Natural killer cell (primary cell): ENCODE results near the gene CTNNA3. TPM values are rescaled to one million over a fixed set of nuclear protein-coding genes. Genes with fewer than 3 reads are reported as not detected.

Experiments
- ATAC-seq, 3 donors: fragments of 150-1000 bp in 2 of 3; fragments of 200-7000 bp in 1 of 3; cut with Tn5 transposase; 1 replicate in 1 of 3; 2 replicates in 2 of 3; pipeline ENCODE4 v1.10.0; 2021; ENCODE audit warnings: mild to moderate bottlenecking in 2 of 3, moderate library complexity in 2 of 3
- DNase-seq, 2 donors: peaks; one replicate each; pipeline versions ENCODE4 v3.0.0 to v3.0.0-alpha.2; 2013 to 2021; ENCODE audit warnings: mixed read lengths in 1 of 2
- H3K27ac ChIP-seq: one replicate; pipeline ENCODE4 v1.5.1; 2013; ENCODE audit warnings: mild to moderate bottlenecking, low read length
- H3K27me3 ChIP-seq: one replicate; pipeline ENCODE4 v1.6.1; 2013; ENCODE audit warnings: low read length; ENCODE audit not compliant: control insufficient read depth, insufficient read depth
- H3K36me3 ChIP-seq: one replicate; pipeline ENCODE4 v1.6.1; 2013; ENCODE audit warnings: low read length; ENCODE audit not compliant: control insufficient read depth, insufficient read depth
- H3K4me1 ChIP-seq: one replicate; pipeline ENCODE4 v1.6.1; 2013; ENCODE audit warnings: low read length; ENCODE audit not compliant: control insufficient read depth, insufficient read depth
- H3K4me3 ChIP-seq: one replicate; pipeline ENCODE4 v1.5.1; 2013; ENCODE audit warnings: low read length
- H3K9me3 ChIP-seq: one replicate; pipeline ENCODE4 v1.6.1; 2013; ENCODE audit warnings: low read length; ENCODE audit not compliant: control insufficient read depth, insufficient read depth
- H3K27ac Mint-ChIP-seq, 2 donors: one replicate each; pipeline ENCODE4 v1.8.0; 2022; ENCODE audit warnings: mild to moderate bottlenecking in 2 of 2, mixed read lengths in 2 of 2, moderate library complexity in 1 of 2
- H3K27me3 Mint-ChIP-seq, 2 donors: one replicate each; pipeline ENCODE4 v1.8.0; 2022; ENCODE audit warnings: low read depth in 2 of 2, mixed read lengths in 2 of 2
- H3K36me3 Mint-ChIP-seq: one replicate; pipeline ENCODE4 v1.8.0; 2022; ENCODE audit warnings: mixed read lengths
- H3K4me1 Mint-ChIP-seq, 2 donors: one replicate each; pipeline ENCODE4 v1.8.0; 2022; ENCODE audit warnings: mixed read lengths in 2 of 2
- H3K4me3 Mint-ChIP-seq: one replicate; pipeline ENCODE4 v1.8.0; 2022; ENCODE audit warnings: mild to moderate bottlenecking, moderate library complexity, mixed read lengths
- H3K9me3 Mint-ChIP-seq, 2 donors: one replicate each; pipeline ENCODE4 v1.8.0; 2022; ENCODE audit warnings: mixed read lengths in 2 of 2
- WGBS: methylation state at CpG from one replicate; pipeline ENCODE4 v1.1.7; 2013; ENCODE audit warnings: missing lambda C conversion rate; ENCODE audit not compliant: insufficient coverage; 5-methylcytosine and 5-hydroxymethylcytosine counted together
- intact Hi-C: fragments of 100-400 bp; cut with micrococcal nuclease; formaldehyde crosslinking; loops from one replicate; pipeline ENCODE4 v1.14.2; 2022
- total RNA-seq, 4 donors: library from RNA; stranded (reverse); fragments of 120-200 nt in 1 of 4; gene quantifications; one replicate each; pipeline versions ENCODE4 v1.2.3 to v1.2.4, GENCODE V29; 2013 to 2022
- TF ChIP-seq, protein P1 (sequence below): fragments of 200-600 bp; IDR thresholded peaks from one replicate; pipeline ENCODE4 v1.8.0; 2022; ENCODE audit warnings: antibody characterized with exemption

The CTNNA3 gene
- total RNA-seq, 3 donors from 2014 or later (not counting 1 experiment from before 2014, with no cell fraction given): not detected

- peaks cover 5 to 6% of the 10 kb centered on the region in 2 donors for H3K27me3 Mint-ChIP-seq
- no peaks in the 10 kb centered on the region for H3K36me3 ChIP-seq
- peaks cover 19 to 20% of the 10 kb centered on the region in 2 donors for H3K4me1 Mint-ChIP-seq
- H3K27me3 ChIP-seq: no peaks in the 10 kb centered on the region
- H3K27ac ChIP-seq: no peak overlapping the region
- peaks cover 13% of the 10 kb centered on the region for H3K4me1 ChIP-seq
- H3K36me3 Mint-ChIP-seq: no peaks in the 10 kb centered on the region
- no peak for DNase-seq
- WGBS: 93% methylated on average over 4 of the region's 6 CpGs
- no peaks in the 10 kb centered on the region for H3K9me3 ChIP-seq
- no peak overlapping the region for H3K27ac Mint-ChIP-seq
- H3K9me3 Mint-ChIP-seq: peaks cover 3% of the 10 kb centered on the region in 2 donors
- H3K4me3 ChIP-seq: no peak overlapping the region
- H3K4me3 Mint-ChIP-seq: no peak overlapping the region
- TF ChIP-seq, protein P1, sequence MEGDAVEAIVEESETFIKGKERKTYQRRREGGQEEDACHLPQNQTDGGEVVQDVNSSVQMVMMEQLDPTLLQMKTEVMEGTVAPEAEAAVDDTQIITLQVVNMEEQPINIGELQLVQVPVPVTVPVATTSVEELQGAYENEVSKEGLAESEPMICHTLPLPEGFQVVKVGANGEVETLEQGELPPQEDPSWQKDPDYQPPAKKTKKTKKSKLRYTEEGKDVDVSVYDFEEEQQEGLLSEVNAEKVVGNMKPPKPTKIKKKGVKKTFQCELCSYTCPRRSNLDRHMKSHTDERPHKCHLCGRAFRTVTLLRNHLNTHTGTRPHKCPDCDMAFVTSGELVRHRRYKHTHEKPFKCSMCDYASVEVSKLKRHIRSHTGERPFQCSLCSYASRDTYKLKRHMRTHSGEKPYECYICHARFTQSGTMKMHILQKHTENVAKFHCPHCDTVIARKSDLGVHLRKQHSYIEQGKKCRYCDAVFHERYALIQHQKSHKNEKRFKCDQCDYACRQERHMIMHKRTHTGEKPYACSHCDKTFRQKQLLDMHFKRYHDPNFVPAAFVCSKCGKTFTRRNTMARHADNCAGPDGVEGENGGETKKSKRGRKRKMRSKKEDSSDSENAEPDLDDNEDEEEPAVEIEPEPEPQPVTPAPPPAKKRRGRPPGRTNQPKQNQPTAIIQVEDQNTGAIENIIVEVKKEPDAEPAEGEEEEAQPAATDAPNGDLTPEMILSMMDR: no peak
- intact Hi-C loops: no loop called here
- no peak for ATAC-seq
Measured at GRCh38 chr10:67609996-67610793, 85.8 kb downstream of the CTNNA3 start.

DNA sequence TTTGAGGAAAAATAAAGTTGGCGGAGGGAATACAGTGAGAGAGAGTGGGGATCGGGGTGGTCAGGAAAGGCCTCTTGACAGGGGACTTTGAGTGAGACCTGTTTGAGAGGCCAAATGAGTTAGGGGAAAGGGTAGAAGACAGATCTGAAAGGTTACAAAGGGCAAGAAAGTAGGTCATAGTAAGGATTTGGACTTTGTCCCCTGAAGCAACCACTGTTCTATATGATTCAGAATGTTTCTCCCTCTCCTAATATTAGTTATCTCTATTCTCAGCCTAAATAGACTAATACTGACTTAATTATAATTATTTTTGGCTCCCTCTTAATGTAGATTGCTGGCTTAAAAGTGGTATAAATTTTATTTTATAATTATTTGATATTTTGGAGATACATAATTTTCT lies 88.0 kb downstream of the CTNNA3 start:
- TF ChIP-seq, protein P1: no peak
- Mint-ChIP-seq H3K27ac (no peak overlapping the region), H3K36me3 (no peaks in the 10 kb centered on the region), H3K4me1 (peaks cover 11 to 13% of the 10 kb centered on the region in 2 donors), H3K27me3 (peaks cover 5 to 14% of the 10 kb centered on the region in 2 donors), H3K9me3 (peaks cover under 1 to 1% of the 10 kb centered on the region in 2 donors), H3K4me3 (no peak overlapping the region)
- Histone ChIP-seq H3K9me3 (no peaks in the 10 kb centered on the region), H3K4me3 (no peak overlapping the region), H3K36me3 (no peaks in the 10 kb centered on the region), H3K4me1 (peaks cover 6% of the 10 kb centered on the region), H3K27me3 (peaks cover 3% of the 10 kb centered on the region), H3K27ac (no peak overlapping the region)
- DNase-seq: no peak
- WGBS: 97% methylated on average over 2 of the region's 2 CpGs
- no peak for ATAC-seq
- intact Hi-C loops: no loop called here

DNA sequence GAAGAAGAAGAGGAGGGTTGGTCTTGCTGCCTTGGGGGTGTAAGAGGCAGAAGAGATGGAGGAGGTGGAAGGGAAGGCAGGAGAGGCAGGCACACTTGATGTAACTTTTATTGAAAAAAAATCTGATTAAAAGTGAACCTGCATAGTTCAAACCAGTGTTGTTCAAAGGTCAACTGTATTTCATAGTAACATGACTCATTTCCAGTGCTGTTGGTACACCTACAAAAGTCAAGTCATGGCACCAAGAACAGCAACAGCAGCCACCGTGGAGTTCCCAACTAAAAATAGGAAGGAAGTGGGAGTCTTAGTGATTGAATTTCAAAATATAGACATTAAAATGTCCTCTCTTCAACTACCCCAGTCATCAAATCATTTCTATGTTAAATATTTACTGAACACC lies 88.5 kb downstream of the CTNNA3 start:
- peaks cover 3% of the 10 kb centered on the region for H3K27me3 ChIP-seq
- TF ChIP-seq, protein P1: no peak
- Mint-ChIP-seq H3K36me3 (no peaks in the 10 kb centered on the region), H3K4me3 (no peak overlapping the region), H3K27me3 (peaks cover 5 to 14% of the 10 kb centered on the region in 2 donors), H3K27ac (no peak overlapping the region), H3K9me3 (no peaks in the 10 kb centered on the region), H3K4me1 (peaks cover 6 to 7% of the 10 kb centered on the region in 2 donors)
- H3K27ac ChIP-seq: no peak overlapping the region
- no peaks in the 10 kb centered on the region for H3K36me3 ChIP-seq
- H3K9me3 ChIP-seq: no peaks in the 10 kb centered on the region
- ATAC-seq (no peak), DNase-seq (no peak)
- no peak overlapping the region for H3K4me3 ChIP-seq
- H3K4me1 ChIP-seq: peaks cover under 1% of the 10 kb centered on the region
- no CpG with 5 or more reads among the region's 1 CpG for whole genome bisulfite sequencing
- intact Hi-C loops: no loop called here

DNA sequence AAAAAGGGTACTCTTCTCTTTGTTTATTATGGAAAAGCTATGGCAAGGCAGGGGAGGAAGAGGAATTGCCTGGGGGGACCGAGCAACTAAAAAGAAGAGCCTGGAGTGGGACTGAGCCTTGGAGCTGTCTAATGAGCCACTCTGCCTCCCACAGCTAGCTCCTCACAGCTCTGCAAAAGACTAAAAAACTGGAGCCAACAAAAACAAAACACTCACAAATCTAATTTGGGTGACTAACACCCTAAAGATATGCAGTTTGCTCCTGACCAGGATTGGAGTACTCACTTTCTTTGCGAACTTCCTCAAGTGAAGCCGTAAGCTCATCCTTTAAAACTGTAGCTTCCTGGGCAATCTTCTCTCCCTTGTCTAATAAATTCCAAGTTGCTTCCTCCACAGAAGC lies 89.4 kb downstream of the CTNNA3 start:
- intact Hi-C loops: no loop called here
- H3K4me1 Mint-ChIP-seq: no peaks in the 10 kb centered on the region

More for the DNA sequence above, 89.4 kb downstream of the CTNNA3 start:
- Mint-ChIP-seq H3K27ac (no peak overlapping the region), H3K27me3 (peaks cover 5 to 14% of the 10 kb centered on the region in 2 donors), H3K36me3 (no peaks in the 10 kb centered on the region), H3K9me3 (no peaks in the 10 kb centered on the region), H3K4me3 (no peak overlapping the region)
- Histone ChIP-seq H3K4me3 (no peak overlapping the region), H3K27ac (no peak overlapping the region), H3K4me1 (no peaks in the 10 kb centered on the region), H3K9me3 (no peaks in the 10 kb centered on the region), H3K36me3 (no peaks in the 10 kb centered on the region), H3K27me3 (peaks cover 3% of the 10 kb centered on the region)
- no peak for ATAC-seq
- TF ChIP-seq, protein P1: no peak
- WGBS: 93% methylated on average over 2 of the region's 3 CpGs
- DNase-seq: no peak
